ENCODE results near the gene CELSR1. TPM values are rescaled to one million over a fixed set of nuclear protein-coding genes. Genes with fewer than 3 reads are reported as not detected.

The CELSR1 gene
- total and polyA plus RNA-seq, 2 donors from 2014 or later, result 15.7 to 49.9 TPM

DNA sequence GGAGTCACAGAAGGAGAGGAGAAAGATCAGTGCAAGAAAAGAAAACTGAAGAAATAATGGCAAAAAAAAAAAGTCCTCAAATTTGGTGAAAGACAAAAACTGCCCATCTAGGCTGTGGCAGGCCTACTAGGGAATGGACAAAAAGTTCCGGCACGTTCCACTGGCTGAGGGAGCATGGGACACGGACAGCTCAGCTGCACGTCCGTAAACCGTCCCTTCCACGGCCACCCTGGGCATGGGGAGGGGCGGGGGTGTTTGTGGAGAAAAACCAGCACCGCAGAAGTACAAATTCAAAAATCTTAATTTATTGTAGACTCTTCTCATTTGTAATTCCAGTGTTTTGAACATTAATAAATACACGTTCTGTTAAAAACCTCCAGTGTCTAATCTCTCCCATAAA is 176.5 kb downstream of the CELSR1 start:
- intact Hi-C loops (cut with DNase I), result no loop called here
- TF ChIP-seq, protein P1, sequence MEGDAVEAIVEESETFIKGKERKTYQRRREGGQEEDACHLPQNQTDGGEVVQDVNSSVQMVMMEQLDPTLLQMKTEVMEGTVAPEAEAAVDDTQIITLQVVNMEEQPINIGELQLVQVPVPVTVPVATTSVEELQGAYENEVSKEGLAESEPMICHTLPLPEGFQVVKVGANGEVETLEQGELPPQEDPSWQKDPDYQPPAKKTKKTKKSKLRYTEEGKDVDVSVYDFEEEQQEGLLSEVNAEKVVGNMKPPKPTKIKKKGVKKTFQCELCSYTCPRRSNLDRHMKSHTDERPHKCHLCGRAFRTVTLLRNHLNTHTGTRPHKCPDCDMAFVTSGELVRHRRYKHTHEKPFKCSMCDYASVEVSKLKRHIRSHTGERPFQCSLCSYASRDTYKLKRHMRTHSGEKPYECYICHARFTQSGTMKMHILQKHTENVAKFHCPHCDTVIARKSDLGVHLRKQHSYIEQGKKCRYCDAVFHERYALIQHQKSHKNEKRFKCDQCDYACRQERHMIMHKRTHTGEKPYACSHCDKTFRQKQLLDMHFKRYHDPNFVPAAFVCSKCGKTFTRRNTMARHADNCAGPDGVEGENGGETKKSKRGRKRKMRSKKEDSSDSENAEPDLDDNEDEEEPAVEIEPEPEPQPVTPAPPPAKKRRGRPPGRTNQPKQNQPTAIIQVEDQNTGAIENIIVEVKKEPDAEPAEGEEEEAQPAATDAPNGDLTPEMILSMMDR (IDR thresholded peaks at IDR 0.05; ENCODE audit: borderline replicate concordance, extremely low read depth, insufficient read depth), result no peak
- Histone ChIP-seq H3K9ac (ENCODE audit: low read length in 3 of 3) (no peak overlapping the region), H3K4me3 (ENCODE audit: low read length in 3 of 3) (no peak overlapping the region), H3K27ac (ENCODE audit: low read depth in 2 of 2, low read length in 2 of 2) (no peak overlapping the region), H3K27me3 (ENCODE audit: control insufficient read depth, insufficient read depth, low read length) (no peaks in the 10 kb centered on the region), H3K4me1 (ENCODE audit: control insufficient read depth in 2 of 3, insufficient read depth in 2 of 3, low read depth in 1 of 3, low read length in 3 of 3) (peaks cover 0 to 3% (median 3%) of the 10 kb centered on the region in 3 donors), H3K9me3 (ENCODE audit: control insufficient read depth in 2 of 3, insufficient read depth in 1 of 3, low read length in 3 of 3) (no peaks in the 10 kb centered on the region), H3K36me3 (ENCODE audit: control insufficient read depth in 2 of 3, insufficient read depth in 3 of 3, low read length in 3 of 3) (peaks cover 0 to 11% (median 7%) of the 10 kb centered on the region in 3 donors)
- FAIRE-seq (no peak), DNase-seq (peak in 1 of 5 donors; percentile 35)

GRCh38 chr22:46360097-46360496 is 177.3 kb downstream of the CELSR1 start:
- TF ChIP-seq, protein P1 (IDR thresholded peaks at IDR 0.05; ENCODE audit: borderline replicate concordance, extremely low read depth, insufficient read depth), result no peak
- no peaks in the 10 kb centered on the region for H3K27me3 ChIP-seq (ENCODE audit: control insufficient read depth, insufficient read depth, low read length)
- intact Hi-C loops (cut with DNase I), result no loop called here
- peak in 1 of 5 donors; percentile 8 for DNase-seq
- H3K27ac ChIP-seq (ENCODE audit: low read depth in 2 of 2, low read length in 2 of 2), result no peak overlapping the region
- no peak for FAIRE-seq
- peaks cover 0 to 3% (median 3%) of the 10 kb centered on the region in 3 donors for H3K4me1 ChIP-seq (ENCODE audit: control insufficient read depth in 2 of 3, insufficient read depth in 2 of 3, low read depth in 1 of 3, low read length in 3 of 3)
- H3K9me3 ChIP-seq (ENCODE audit: control insufficient read depth in 2 of 3, insufficient read depth in 1 of 3, low read length in 3 of 3), result no peaks in the 10 kb centered on the region
- no peak overlapping the region for H3K9ac ChIP-seq (ENCODE audit: low read length in 3 of 3)
- H3K4me3 ChIP-seq (ENCODE audit: low read length in 3 of 3), result no peak overlapping the region
- H3K36me3 ChIP-seq (ENCODE audit: control insufficient read depth in 2 of 3, insufficient read depth in 3 of 3, low read length in 3 of 3), result peaks cover 0 to 12% (median 7%) of the 10 kb centered on the region in 3 donors

DNA sequence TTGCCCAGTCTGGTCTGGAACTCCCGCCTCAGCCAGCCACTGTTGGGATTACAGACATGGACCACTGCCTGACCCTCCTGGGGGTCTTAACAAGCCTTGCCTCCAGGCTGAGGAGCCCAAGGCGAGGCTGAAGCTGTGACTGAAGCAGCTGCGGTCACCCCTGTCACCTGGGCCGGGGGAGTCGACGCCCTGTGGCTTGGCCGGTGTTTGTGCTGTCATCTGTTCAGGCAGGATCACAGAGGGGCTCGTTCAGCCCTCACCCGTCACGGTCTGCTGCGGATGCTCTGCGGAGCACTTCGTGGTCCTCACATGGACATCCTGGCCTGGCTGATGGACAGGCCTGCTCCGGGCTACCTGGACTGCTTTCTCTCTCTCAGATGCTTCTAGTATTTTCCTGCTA is 178.1 kb downstream of the CELSR1 start:
- FAIRE-seq (no peak), DNase-seq (peak in 1 of 5 donors; percentile 73)
- H3K9me3 ChIP-seq (ENCODE audit: control insufficient read depth in 2 of 3, insufficient read depth in 1 of 3, low read length in 3 of 3), result no peaks in the 10 kb centered on the region
- H3K27me3 ChIP-seq (ENCODE audit: control insufficient read depth, insufficient read depth, low read length), result no peaks in the 10 kb centered on the region
- no peak overlapping the region for H3K27ac ChIP-seq (ENCODE audit: low read depth in 2 of 2, low read length in 2 of 2)
- H3K36me3 ChIP-seq (ENCODE audit: control insufficient read depth in 2 of 3, insufficient read depth in 3 of 3, low read length in 3 of 3), result peaks cover 0 to 12% (median 7%) of the 10 kb centered on the region in 3 donors
- intact Hi-C loops (cut with DNase I), result loop anchor here (5.0 kb wide), 1 partner anchor 183 kb away; no protein-coding TSS in a partner anchor
- no peak overlapping the region for H3K4me3 ChIP-seq (ENCODE audit: low read length in 3 of 3)
- TF ChIP-seq, protein P1 (IDR thresholded peaks at IDR 0.05; ENCODE audit: borderline replicate concordance, extremely low read depth, insufficient read depth), result no peak
- peaks cover 0 to 3% (median 3%) of the 10 kb centered on the region in 3 donors for H3K4me1 ChIP-seq (ENCODE audit: control insufficient read depth in 2 of 3, insufficient read depth in 2 of 3, low read depth in 1 of 3, low read length in 3 of 3)
- H3K9ac ChIP-seq (ENCODE audit: low read length in 3 of 3), result no peak overlapping the region

- peak in 1 of 5 donors; percentile 58 for DNase-seq
- Histone ChIP-seq H3K27me3 (ENCODE audit: control insufficient read depth, insufficient read depth, low read length) (no peaks in the 10 kb centered on the region), H3K4me1 (ENCODE audit: control insufficient read depth in 2 of 3, insufficient read depth in 2 of 3, low read depth in 1 of 3, low read length in 3 of 3) (peaks cover 0 to 3% (median 3%) of the 10 kb centered on the region in 3 donors), H3K4me3 (ENCODE audit: low read length in 3 of 3) (no peak overlapping the region), H3K9me3 (ENCODE audit: control insufficient read depth in 2 of 3, insufficient read depth in 1 of 3, low read length in 3 of 3) (no peaks in the 10 kb centered on the region), H3K36me3 (ENCODE audit: control insufficient read depth in 2 of 3, insufficient read depth in 3 of 3, low read length in 3 of 3) (peaks cover 0 to 16% (median 7%) of the 10 kb centered on the region in 3 donors), H3K9ac (ENCODE audit: low read length in 3 of 3) (no peak overlapping the region), H3K27ac (ENCODE audit: low read depth in 2 of 2, low read length in 2 of 2) (no peak overlapping the region)
- intact Hi-C loops (cut with DNase I), result loop anchor here (5.0 kb wide), 1 partner anchor 184 kb away; no protein-coding TSS in a partner anchor
- FAIRE-seq, result no peak
- TF ChIP-seq, protein P1 (IDR thresholded peaks at IDR 0.05; ENCODE audit: borderline replicate concordance, extremely low read depth, insufficient read depth), result no peak
Measured at GRCh38 chr22:46358766-46359165, 178.7 kb downstream of the CELSR1 start.

Data from kidney (tissue), 14 donors.